ENCODE data around the gene PRRC1. TPM values are rescaled to one million over a fixed set of nuclear protein-coding genes. Genes with fewer than 3 reads are reported as not detected.

The PRRC1 gene
- total and polyA plus RNA-seq, 2 experiments from 2014 or later = 53.9 to 105 TPM

- TF ChIP-seq EZH2phosphoT487 (IDR thresholded peaks at IDR 0.05; ENCODE audit: low read depth, severe bottlenecking, unreplicated experiment) = no peak
- no peak for TF ChIP-seq EZH2 (IDR thresholded peaks at IDR 0.05; ENCODE audit: borderline replicate concordance)
- TF ChIP-seq CTCF (IDR thresholded peaks at IDR 0.05; ENCODE audit: poor library complexity) = no peak
- WGBS (ENCODE audit: low lambda C conversion rate, missing lambda C conversion rate) = 70% methylated on average over 3 of the region's 3 CpGs
- Histone ChIP-seq H3K4me1 (ENCODE audit: insufficient read depth) (peaks cover 11% of the 10 kb centered on the region), H3K9me3 (ENCODE audit: low read depth) (no peaks in the 10 kb centered on the region), H3K79me2 (no peaks in the 10 kb centered on the region), H3K36me3 (replicated peaks; ENCODE audit: insufficient read depth, low read depth) (no peaks in the 10 kb centered on the region), H3K27me3 (no peaks in the 10 kb centered on the region), H3K4me3 (no peak overlapping the region), H2AFZ (no peak overlapping the region), H3K4me2 (no peak overlapping the region), H3K27ac (peak overlapping the region; percentile 39), H4K20me1 (ENCODE audit: insufficient read depth, poor library complexity, severe bottlenecking) (no peaks in the 10 kb centered on the region), H3K9me2 (replicated peaks; ENCODE audit: insufficient read depth) (no peaks in the 10 kb centered on the region)
- DNase-seq (ENCODE audit: low spot score) = no peak
These were observed 39.3 kb downstream of the PRRC1 start for GRCh38 chr5:127556609-127557334.

GRCh38 chr5:127558273-127558672, 40.8 kb downstream of the PRRC1 start:
- Histone ChIP-seq H3K9me3 (ENCODE audit: low read depth) (no peaks in the 10 kb centered on the region), H3K4me2 (no peak overlapping the region), H3K36me3 (replicated peaks; ENCODE audit: insufficient read depth, low read depth) (no peaks in the 10 kb centered on the region), H3K27ac (no peak overlapping the region), H4K20me1 (ENCODE audit: insufficient read depth, poor library complexity, severe bottlenecking) (no peaks in the 10 kb centered on the region), H3K79me2 (no peaks in the 10 kb centered on the region), H2AFZ (no peak overlapping the region), H3K27me3 (no peaks in the 10 kb centered on the region), H3K4me3 (no peak overlapping the region), H3K4me1 (ENCODE audit: insufficient read depth) (peaks cover 11% of the 10 kb centered on the region), H3K9me2 (replicated peaks; ENCODE audit: insufficient read depth) (no peaks in the 10 kb centered on the region)
- 62% methylated on average over 2 of the region's 2 CpGs for WGBS (ENCODE audit: low lambda C conversion rate, missing lambda C conversion rate)
- TF ChIP-seq EZH2phosphoT487 (IDR thresholded peaks at IDR 0.05; ENCODE audit: low read depth, severe bottlenecking, unreplicated experiment) (no peak), CTCF (IDR thresholded peaks at IDR 0.05; ENCODE audit: poor library complexity) (no peak), EZH2 (IDR thresholded peaks at IDR 0.05; ENCODE audit: borderline replicate concordance) (no peak)
- DNase-seq (ENCODE audit: low spot score) = no peak

DNA sequence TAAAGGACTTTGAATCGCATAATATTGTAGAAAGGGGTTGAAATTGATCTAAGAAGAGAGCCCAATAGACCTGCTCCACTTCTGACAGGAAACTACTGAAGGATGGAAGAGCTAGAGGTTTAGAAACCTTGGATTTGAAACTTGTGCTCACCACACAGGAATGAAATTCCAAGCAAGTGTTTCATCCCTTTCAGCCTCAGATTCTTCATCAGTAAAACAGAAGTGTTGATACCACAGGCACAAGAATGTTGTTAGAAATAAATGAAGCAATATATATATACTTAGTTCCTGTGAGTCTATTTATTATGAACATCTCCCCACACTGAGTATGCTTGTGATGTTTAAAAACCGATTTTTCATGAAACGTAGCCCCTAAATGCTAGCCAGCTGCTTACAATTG, 43.8 kb downstream of the PRRC1 start:
- no peak overlapping the region for H2AFZ ChIP-seq
- H4K20me1 ChIP-seq (ENCODE audit: insufficient read depth, poor library complexity, severe bottlenecking) = no peaks in the 10 kb centered on the region
- H3K4me1 ChIP-seq (ENCODE audit: insufficient read depth) = peaks cover 2% of the 10 kb centered on the region
- no peaks in the 10 kb centered on the region for H3K36me3 ChIP-seq (replicated peaks; ENCODE audit: insufficient read depth, low read depth)
- DNase-seq (ENCODE audit: low spot score) = no peak
- H3K9me2 ChIP-seq (replicated peaks; ENCODE audit: insufficient read depth) = no peaks in the 10 kb centered on the region
- no peak overlapping the region for H3K4me2 ChIP-seq
- H3K4me3 ChIP-seq = no peak overlapping the region
- H3K27me3 ChIP-seq = no peaks in the 10 kb centered on the region
- TF ChIP-seq EZH2 (IDR thresholded peaks at IDR 0.05; ENCODE audit: borderline replicate concordance) (no peak), CTCF (IDR thresholded peaks at IDR 0.05; ENCODE audit: poor library complexity) (no peak), EZH2phosphoT487 (IDR thresholded peaks at IDR 0.05; ENCODE audit: low read depth, severe bottlenecking, unreplicated experiment) (no peak)
- no peak overlapping the region for H3K27ac ChIP-seq
- WGBS (ENCODE audit: low lambda C conversion rate, missing lambda C conversion rate) = 88% methylated on average over 3 of the region's 3 CpGs
- no peaks in the 10 kb centered on the region for H3K9me3 ChIP-seq (ENCODE audit: low read depth)
- H3K79me2 ChIP-seq = no peaks in the 10 kb centered on the region

All from hepatocyte (in vitro differentiated cells).